Gastroesophageal sphincter (tissue), 3 donors: Measurements from ENCODE around the gene NEDD4L.

Source experiments
- CTCF ChIP-seq, 4 experiments: fragments of 200-600 bp in 2 of 4; fragments of 450-650 bp in 2 of 4; sonication (generic) in 1 of 4; IDR thresholded peaks; one replicate each; pipeline ENCODE4 v1.5.1; 2017 to 2019; ENCODE audit warnings: antibody characterized with exemption in 4 of 4, mild to moderate bottlenecking in 2 of 4, moderate library complexity in 2 of 4
- EP300 ChIP-seq: sonication (generic); formaldehyde crosslinking; IDR thresholded peaks from one replicate; pipeline ENCODE4 v1.6.1; 2017; ENCODE audit warnings: antibody characterized with exemption, mild to moderate bottlenecking
- POLR2A ChIP-seq, 2 donors: fragments of 450-650 bp; IDR thresholded peaks; one replicate each; pipeline ENCODE4 v1.6.1; 2017; ENCODE audit warnings: antibody characterized with exemption in 2 of 2, mild to moderate bottlenecking in 2 of 2, moderate library complexity in 1 of 2
- POLR2AphosphoS5 ChIP-seq: sonication (generic); formaldehyde crosslinking; IDR thresholded peaks from one replicate; pipeline ENCODE4 v1.6.1; 2017; ENCODE audit warnings: antibody characterized with exemption

- TF ChIP-seq CTCF (IDR thresholded peaks at IDR 0.05), result no peak
- TF ChIP-seq POLR2AphosphoS5, result no peak
- TF ChIP-seq POLR2A (IDR thresholded peaks at IDR 0.05), result no peak
- TF ChIP-seq EP300, result no peak
Measured at GRCh38 chr18:58192519-58192918, 148.5 kb downstream of the NEDD4L start.
